Measurements from ENCODE around the gene CFAP74.

DNA sequence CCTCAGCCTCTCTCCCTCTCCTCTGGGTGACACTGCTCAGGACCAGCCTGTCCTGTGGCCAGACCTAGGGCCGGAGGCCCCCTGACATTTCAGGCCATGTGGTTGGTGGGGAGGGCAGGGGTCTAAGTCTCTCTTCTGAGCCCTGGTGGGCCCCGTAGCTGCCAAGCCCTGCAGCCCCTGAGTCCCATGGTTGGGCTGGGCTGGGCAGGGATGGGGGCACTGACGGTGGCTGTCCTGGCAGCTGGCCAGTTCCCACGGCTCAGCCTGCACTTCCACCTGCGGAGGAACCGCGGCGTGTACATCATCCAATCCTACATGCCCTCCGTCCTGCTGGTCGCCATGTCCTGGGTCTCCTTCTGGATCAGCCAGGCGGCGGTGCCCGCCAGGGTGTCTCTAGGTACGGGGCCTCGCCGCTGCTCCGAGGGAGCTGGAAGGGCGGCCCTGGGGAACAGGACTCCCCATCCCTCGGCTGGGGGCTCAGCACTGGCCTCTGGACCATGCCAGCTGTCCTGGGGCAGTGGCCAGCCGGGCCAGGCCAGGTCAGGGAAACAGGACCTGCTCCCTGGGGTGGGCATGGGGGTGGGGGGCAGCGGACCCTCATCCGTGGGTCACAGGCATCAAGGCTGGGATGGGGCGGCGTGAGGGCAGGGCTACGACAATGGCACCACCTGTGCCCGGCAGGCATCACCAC is 25.4 kb upstream of the CFAP74 start:
- TF ChIP-seq, protein P1, sequence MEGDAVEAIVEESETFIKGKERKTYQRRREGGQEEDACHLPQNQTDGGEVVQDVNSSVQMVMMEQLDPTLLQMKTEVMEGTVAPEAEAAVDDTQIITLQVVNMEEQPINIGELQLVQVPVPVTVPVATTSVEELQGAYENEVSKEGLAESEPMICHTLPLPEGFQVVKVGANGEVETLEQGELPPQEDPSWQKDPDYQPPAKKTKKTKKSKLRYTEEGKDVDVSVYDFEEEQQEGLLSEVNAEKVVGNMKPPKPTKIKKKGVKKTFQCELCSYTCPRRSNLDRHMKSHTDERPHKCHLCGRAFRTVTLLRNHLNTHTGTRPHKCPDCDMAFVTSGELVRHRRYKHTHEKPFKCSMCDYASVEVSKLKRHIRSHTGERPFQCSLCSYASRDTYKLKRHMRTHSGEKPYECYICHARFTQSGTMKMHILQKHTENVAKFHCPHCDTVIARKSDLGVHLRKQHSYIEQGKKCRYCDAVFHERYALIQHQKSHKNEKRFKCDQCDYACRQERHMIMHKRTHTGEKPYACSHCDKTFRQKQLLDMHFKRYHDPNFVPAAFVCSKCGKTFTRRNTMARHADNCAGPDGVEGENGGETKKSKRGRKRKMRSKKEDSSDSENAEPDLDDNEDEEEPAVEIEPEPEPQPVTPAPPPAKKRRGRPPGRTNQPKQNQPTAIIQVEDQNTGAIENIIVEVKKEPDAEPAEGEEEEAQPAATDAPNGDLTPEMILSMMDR (IDR thresholded peaks at IDR 0.05) = no peak
- no peak for TF ChIP-seq POLR2A (IDR thresholded peaks at IDR 0.05)
- no peak for TF ChIP-seq POLR2AphosphoS5 (IDR thresholded peaks at IDR 0.05)
